NCI-H146 treated with DMSO at 0.1 percent for 48 hours (cell line): ENCODE data around the gene P3R3URF.
A peak's percentile ranks its signal among the peaks of the same experiment; 100 is the strongest.
"Not testable (repeated sequence)": the region's sequence is repeated elsewhere in the genome, so short reads cannot be mapped to it uniquely, and the experiment has no call there.

Experiments
- DNase-seq: peaks from one replicate; lab custom pipeline; 2025; ENCODE audit not compliant: unreplicated experiment; lab: John Stamatoyannopoulos, UW

Gene P3R3URF

DNA sequence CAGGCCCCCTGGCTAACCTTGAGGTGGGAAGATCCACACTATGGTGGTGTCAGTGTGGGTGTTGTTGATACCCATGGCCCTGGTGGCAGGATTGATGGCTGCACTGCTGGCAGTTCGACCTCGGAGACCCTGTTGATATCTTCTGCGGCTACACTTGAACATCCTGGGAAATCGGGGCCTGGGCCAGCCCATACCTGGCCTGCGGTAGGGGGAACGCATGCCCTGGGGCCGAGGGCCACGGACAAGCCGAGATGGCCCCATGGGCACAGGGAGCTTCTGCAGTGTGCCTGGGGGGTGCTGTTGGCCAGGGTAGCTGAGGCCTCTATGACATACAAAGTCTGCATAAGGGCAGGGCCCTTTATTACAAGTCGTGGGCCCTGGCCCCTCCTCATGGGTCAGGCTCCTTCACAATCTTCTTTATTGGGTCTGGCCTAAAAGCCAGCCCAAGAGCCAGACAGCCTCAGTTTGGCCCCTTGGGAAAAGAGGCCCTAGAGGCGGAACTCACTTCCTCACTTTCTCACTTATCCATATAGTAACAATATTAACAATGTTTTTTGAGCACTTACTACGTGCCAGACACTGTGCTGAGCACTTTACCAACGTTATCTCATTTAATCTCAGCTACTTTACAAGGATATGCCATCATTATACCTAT, at the start of gene P3R3URF:
TSS of gene P3R3URF (minus strand) at position 278 of the 655 bp plus-strand sequence. CDS start at position 261, 17 bp downstream.
- no peak for DNase-seq

GRCh38 chr1:46224966-46225365, 48.7 kb upstream of the P3R3URF start:
- DNase-seq = no peak

- peak; percentile 69 for DNase-seq
Measured at GRCh38 chr1:46223472-46223943, 47.2 kb upstream of the P3R3URF start.

DNA sequence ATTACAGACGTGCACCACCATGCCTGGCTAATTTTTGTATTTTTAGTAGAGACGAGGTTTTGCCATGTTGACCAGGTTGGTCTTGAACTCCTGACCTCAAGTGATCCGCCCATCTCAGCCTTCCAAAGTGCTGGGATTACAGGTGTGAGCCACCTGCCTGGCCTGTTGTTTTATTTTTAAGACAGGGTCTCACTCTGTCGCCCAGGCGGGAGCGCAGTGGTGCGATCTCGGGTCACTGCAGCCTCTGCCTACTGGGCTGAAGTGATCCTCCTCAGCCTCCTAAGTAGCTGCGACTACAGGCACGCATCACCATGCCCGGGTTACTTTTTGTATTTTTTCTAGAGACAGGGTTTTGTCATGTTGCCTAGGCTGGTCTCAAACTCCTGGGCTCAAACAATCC, 46.8 kb upstream of the P3R3URF start:
- not testable (repeated sequence) for DNase-seq

DNA sequence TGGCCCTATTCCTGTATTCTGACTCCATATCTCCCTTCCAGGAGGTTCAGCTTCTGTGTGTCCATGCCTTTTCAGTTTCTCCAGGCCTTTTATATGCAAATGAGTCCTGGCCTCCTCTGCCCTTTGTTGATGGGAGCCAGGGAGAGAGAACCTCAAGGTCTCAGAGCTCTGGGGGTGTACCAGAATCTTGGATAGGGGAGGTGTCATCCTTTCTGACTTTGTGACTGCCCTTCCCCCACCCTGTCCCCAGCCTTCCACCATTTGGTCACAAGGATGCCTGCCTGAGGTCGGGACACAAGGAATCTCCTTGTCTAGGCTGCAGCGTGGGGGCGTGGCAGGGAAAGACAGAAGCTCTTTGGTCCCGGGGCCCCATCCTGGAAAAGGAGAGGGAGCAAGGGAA, 45.5 kb upstream of the P3R3URF start:
- DNase-seq = no peak

GRCh38 chr1:46220808-46221207, 44.5 kb upstream of the P3R3URF start:
- DNase-seq = no peak

DNA sequence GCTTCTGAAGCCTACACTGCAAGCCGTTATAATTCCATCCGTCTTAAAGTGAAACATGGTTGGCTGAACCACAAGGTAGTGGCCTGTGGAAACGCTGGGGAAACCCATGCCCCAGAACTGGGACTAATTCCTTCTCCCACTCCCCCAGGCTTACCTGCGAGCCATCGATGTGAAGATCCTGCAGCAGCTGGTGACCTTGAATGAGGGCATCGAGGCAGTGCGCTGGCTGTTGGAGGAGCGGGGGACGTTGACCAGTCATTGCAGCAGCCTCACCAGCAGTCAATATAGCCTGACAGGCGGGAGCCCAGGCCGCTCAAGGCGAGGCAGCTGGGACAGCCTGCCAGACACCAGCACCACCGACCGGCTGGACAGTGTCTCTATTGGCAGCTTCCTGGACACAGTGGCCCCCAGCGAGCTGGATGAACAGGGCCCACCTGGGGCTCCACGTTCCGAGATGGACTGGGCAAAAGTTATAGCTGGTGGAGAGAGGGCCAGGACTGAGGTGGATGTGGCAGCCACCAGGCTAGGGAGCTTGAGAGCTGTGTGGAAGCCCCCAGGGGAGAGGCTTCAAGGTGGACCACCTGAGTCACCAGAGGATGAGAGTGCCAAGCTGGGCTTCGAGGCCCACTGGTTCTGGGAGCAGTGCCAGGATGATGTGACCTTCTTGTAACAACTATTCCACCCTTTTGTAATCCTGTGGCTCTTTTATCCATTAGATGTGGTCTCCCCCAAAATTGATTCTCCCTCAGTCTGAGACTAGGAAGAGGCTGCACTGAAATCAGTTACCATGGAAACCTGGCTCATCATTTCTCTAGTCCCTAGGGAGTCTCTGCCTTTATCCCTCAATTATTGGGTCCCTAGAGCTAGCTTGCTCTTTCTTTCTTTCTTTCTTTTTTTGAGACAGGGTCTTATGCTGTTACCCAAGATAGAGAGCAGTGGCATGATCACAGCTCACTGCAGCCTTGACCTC, 43.5 kb upstream of the P3R3URF start:
- DNase-seq = no peak

- DNase-seq = no peak
Measured at GRCh38 chr1:46218443-46218842, 42.2 kb upstream of the P3R3URF start.

- no peak for DNase-seq
Measured at GRCh38 chr1:46215504-46215903, 39.2 kb upstream of the P3R3URF start.

GRCh38 chr1:46211051-46211450, 34.8 kb upstream of the P3R3URF start:
- no peak for DNase-seq

GRCh38 chr1:46210561-46210960, 34.3 kb upstream of the P3R3URF start:
- no peak for DNase-seq

DNA sequence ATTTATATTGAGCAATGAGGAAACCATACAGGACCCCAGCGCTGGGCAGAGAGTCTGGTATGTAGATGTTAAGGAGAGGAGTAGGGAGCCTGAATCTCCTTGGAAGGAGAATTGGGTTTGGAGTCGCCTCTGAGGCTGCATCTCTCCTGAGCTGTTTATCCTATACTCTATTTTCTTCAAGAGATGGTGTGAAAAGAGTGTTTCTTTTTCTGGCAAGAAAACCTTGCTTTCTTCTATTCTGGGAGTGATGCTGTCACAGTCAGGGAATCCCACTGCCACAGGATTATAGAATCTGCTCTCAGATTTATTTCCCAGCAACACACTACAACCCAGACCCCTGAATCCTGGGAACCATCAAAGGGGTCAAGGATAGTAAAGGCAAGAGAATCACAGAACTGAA, 30.1 kb upstream of the P3R3URF start:
- DNase-seq = no peak

DNA sequence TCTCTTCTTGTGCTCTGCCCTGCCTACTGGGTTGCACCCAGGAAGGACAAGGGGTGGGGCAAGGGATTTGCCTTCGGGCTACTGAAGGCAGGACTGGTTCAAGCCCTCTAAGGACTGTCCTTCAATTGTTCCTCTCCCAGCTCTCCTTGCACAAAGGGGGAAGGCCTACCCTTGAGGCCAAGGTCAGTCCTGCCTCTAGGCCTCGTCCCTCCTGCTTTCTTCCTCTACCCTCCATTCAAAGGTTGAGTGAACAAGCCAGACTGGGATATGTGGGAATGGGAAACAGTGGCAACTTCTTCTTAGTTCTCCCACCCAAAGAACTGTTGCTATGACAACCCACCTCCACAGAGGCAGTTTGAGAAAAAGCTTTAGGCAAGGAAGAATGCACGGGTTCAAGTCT, 29.5 kb upstream of the P3R3URF start:
- DNase-seq = no peak

GRCh38 chr1:46205141-46205540, 28.9 kb upstream of the P3R3URF start:
- no peak for DNase-seq

GRCh38 chr1:46204406-46204742, 28.1 kb upstream of the P3R3URF start:
- DNase-seq = no peak

- DNase-seq = no peak
Measured at GRCh38 chr1:46203738-46204405, 27.6 kb upstream of the P3R3URF start.

DNA sequence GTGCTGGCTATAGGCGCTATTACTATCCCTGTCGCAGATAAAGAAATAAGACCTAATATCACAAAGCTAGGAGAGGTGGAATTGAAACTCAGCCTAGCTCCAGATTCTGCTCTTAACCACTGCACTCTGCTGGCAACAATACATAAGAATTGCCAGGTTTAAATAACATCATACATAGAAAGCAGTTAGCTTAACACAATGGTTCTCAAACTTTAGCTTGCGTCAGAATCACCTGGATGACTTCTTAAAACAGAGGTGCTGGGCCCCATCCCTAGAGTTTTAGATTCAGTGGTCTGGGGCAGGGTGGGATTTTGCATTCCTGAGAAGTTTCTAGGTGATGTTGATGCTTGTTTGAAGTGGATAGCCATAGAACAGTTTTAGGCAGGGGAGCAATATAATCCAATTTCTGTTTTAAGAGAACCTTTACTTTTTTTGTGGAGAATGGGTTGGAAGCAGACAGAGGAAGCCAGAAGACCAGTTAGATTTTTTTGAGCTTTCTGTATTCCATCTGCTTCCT, 23.0 kb upstream of the P3R3URF start:
- no peak for DNase-seq

DNA sequence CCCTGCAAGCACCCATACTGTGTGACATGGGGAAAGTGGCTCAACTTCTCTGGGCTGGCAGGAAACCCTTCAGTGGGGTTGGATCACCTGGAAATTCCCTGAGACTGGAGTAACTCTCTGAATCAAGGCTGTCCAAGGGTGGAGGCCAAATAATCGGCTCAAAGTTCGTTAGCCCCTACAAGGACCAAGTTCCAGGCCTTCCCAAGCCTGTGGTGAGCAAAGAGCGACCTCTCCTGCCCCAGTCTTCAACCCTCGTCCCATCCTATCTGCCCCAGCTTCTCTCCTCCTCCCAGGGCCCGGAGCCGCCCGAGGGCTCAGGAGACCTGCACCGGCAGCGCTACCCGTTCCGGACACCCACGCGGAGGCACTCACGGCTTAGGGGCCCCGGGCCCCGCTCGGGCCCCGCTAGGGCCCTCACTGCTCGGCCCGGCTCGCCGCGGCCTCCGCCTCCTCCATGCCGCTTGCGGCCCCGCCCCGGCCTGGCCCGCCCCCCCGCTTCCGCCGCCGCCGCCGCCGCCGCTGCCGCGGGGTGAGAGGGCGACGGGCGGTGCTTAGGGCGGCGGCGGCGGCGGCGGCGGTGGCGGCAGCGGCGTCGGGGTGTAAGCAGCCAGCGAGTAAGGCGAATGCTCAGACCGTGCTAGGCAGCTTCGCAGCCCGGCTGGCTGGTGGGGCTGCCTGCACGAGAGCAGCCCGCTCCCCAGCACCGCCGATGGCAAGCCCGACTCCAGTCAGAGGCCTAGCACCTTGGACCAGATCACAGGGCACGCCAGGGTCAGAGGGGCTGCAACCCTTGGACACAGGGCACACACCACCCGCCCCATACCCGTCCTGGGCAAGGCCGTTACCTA, 21.9 kb upstream of the P3R3URF start, which contains the start of gene POMGNT1:
TSS of gene POMGNT1 (minus strand) at position 471 of the 848 bp plus-strand sequence. CDS start 613 bp downstream, outside the sequence.
- peak; percentile 24 for DNase-seq

DNA sequence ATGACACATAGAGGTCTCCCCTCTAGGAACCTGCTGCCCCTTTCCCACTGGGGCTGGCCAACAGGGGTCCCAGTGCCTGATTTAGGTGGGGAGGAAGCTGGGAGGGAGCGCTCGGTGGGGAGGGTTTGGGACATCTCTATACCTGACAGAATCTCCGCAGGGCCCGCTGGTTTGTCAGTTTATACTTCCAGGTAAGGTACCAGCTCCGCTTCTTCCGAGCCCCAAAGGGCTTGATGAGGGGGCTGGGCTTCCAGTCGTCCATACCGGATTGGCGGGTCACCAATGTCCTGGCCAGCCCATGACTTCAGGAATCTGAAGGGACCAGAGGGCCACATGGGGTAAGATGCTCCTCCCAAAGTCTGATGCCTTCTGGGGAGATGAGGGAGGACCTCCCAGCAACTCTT, 21.3 kb upstream of the P3R3URF start:
- DNase-seq = no peak

- DNase-seq = no peak
Measured at GRCh38 chr1:46196609-46197008, 20.3 kb upstream of the P3R3URF start.
